Activated CD8-positive, alpha-beta memory T cell treated with anti-CD3 and anti-CD28 coated beads, Interleukin-2, amount 50 U/mL, for 1 hour (primary cell): ENCODE data around the gene TMEM91.

Source experiments
- DNase-seq: peaks from one replicate; pipeline ENCODE4 v3.0.0-alpha.2; 2020; ENCODE audit errors: extremely low read depth

TMEM91 gene

DNA sequence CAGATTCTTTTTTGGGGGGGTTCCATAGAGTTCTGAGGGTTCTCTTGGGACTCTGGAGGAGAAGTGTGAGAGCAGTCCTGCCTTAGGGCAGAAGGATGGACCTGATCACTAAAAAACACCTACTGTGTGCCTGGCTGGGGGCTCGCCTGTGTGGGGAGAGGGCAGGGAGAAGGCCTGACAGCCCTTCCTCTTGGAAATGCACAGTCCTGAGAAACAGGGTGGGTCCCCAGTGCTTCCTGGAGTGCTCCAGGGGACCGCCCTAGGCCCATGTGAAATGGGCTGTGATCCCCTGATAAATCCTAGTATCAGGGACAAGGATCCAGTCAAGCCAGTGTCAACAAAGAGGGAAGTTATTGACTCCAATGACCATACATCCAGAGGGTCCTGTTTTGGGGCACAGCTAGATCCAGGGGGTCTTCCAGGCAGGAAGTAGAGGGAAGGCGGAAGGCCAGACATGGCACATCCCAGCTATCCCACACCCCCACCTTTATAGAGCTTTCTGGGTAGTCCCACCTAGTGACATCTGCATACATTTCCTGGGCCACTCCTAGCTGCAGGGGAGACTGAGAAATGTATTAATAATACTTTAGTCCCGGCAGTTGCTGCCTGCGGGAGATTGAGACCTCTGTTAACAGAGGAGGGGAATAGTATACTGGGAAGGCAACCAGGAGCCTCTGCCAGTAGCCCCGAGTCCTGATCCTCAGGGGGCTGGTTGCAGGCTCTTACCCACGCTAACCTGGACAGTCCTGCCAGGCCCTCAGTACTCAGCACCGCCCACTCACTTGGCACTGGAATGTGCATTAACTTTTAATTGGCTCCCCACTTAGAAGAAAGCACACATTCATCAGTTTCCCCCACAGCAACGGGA, 35.0 kb downstream of the TMEM91 start:
- DNase-seq = no peak

DNA sequence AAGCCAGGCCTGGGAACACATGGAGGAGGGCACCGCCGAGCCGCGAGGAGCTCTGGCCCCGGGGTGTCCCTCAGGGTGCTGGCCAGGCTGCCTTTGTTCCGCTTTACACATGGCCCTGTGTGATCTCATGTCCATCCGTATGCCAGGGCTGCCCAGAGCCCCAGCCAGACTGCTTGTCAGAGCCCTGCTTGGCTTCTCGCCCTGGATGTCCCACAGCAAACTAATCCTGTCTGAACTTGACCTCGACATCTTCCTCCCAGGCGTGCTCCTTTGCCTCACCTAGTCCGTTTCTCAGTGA, 35.6 kb downstream of the TMEM91 start:
- no peak for DNase-seq

DNA sequence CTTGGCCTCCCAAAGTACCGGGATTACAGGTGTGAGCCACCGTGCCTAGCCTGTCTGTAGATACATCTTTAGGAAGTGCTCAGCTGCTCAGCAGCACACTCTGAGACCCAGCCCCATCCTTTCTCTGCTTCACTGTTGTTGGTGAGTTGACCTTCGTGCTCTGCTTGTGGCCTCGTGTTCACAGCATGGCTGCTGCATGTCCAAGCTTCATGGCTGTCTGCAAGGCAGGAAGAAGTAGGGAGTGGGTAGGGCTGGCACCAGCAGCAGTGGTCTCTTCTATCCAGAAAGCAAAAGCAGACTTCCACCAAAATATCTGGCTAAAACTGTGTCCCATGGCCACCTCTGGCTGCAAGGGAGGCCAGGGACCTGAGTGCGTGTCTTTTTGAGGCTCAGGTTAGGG, 36.6 kb downstream of the TMEM91 start:
- no peak for DNase-seq

DNA sequence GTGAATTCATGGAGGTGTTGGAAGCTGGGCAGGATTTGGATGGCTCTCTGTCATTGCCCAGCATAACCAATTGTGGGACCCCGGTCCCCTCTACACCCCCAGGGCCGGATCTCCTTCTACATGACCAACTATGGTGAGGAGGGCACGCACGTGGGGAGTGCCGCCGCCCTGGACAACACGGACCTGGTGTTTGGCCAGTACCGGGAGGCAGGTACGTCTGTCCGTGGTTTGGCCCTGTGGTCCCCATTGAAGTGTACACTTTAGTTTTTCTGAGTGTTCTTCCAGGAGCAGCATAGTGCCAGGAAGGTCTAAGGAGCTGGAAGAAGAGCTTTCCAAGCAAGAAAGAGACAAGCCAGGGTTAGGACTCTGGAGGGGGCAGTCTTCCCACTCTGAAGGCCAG, 37.6 kb downstream of the TMEM91 start:
- no peak for DNase-seq

DNA sequence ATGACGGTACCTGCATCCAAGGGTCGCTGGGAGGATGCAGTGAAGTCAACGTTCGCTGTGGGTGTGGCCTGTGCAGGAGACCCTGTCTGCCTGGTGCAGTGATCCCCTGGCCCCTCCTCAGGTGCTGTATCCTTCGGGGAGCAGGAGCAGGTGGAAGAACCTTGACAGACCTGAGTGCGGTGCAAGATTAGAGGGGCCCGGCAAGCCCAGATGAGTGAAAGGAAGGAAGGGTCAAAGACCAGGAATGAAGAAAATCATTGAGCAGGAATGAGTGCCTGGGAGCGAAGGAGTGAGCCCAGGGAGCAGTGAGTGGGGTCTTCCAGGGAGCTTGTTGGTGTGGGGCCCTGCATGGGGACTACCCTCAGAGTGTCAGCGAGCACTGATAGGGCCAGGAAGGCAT, 38.1 kb downstream of the TMEM91 start:
- no peak for DNase-seq

DNA sequence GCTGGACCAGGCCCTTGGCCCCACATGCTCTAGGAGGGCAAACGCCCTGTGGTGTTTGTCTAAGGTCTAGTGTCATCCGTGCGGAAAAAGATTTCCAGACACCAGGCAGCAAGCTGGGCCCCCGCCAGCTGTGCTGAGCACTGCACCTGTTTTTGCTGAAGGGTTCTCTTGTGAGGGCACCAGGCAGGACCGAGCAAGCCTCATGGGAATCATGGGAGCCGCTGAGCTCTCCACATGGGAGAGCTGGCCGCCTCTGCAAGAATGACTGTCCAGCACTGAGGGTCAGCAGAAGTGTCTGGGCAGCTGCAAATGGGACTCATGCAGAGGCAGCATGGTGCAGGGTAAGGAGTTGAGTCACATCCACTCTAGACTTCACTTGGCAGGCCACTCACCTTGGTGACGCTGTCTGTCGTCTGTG, 38.8 kb downstream of the TMEM91 start:
- no peak for DNase-seq

DNA sequence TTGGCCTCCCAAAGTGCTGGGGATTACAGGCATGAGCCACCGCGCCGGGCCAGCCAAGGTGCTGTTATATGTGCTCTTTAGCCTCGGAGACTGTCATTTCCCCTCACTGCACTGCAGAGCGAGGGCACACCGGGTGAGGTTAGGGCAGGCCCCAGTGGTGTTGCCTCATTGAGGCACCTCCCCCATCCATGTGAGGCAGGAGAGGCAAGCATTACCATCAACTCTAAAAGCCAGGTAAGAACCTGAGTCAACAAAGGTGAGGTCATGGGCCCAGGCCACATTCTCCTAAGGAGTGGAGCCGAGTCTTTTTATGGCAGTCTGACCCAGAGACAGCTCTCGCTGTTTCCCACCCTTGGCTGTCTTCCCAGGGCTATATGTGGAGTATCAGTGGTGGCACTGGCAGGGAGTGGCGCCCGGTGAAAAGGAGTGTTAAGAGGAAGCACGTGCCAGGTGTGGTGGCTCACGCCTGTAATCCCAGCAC, 39.9 kb downstream of the TMEM91 start:
- DNase-seq = no peak

DNA sequence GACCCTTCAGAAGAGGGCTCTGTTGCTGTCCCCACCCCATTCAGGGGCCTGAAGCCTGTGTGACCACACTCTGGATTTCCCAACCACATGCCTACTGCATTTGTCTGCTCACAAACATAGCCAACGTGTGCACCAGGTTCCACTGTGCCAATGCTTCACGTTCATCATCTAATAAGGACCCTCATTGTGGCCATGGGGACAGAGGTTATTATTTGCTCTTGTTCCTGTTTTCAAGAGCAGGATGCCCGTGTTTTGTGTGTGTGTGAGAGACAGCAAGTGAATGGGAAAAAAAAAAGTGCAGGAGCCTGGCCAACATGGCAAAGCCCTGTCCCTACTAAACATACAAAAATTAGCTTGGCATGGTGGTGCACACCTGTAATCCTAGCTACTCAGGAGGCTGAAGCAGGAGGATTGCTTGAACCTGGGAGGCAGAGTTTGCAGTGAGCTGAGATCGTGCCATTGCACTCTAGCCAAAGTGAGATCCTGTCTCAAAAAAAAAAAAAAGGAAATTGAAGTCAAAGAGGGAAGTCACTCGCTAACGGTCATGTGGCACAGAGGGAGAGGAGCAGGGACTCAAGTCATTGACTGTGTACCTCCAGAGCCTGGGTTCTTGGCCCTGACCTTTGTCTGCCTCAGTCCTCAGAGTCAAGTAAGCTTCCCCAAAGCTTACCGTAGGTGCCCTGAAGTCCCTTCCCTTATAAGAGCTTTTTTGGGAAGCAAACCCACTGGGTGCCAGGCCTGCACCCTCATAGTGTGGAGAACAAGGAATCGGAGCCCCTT, 44.0 kb downstream of the TMEM91 start:
- DNase-seq = no peak

DNA sequence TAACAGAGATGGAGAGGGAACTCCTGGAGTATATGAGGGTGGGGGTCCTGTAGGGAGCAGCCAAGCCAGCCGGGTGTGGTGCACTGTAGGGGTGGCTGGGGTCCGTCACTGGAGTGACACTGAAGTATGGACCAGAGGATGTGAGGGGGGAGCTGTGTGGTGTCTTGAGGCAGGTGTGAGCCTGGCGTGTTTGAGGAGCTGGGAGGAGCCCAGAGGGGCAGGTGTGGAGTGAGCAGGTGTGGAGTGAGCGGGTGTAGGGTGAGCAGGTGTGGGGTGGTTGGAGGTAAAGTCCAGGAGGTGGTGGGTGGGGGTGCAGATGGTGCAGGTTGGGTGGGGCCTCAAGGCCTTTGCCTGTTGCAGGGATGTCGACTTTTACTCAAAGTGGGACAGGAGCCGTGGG, 45.0 kb downstream of the TMEM91 start:
- DNase-seq = no peak

DNA sequence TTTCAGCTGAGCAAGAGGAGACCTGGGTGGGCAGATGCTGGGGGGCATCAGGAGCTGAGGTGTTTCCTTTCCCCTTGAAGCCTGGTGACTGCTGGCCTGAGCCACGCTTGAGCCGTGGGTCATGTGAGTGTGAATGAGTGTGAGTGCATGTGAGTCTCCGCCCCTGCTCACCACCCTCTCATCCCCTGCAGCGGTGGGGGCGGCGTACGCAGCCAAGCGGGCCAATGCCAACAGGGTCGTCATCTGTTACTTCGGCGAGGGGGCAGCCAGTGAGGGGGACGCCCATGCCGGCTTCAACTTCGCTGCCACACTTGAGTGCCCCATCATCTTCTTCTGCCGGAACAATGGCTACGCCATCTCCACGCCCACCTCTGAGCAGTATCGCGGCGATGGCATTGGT, 45.6 kb downstream of the TMEM91 start:
- no peak for DNase-seq

DNA sequence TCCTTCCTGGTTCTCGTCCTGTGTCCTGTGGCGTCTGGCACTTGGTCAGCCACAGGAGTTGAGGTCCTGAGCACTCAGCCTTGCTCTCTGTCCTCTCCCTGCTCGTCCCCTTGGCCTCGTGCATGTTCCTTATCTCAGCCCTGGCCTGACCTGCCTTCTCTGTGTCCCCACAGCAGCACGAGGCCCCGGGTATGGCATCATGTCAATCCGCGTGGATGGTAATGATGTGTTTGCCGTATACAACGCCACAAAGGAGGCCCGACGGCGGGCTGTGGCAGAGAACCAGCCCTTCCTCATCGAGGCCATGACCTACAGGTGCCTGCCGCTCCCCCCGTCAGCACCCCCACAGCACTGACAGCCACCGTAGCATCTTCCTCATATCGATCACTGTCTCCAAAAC, 46.1 kb downstream of the TMEM91 start:
- no peak for DNase-seq

DNA sequence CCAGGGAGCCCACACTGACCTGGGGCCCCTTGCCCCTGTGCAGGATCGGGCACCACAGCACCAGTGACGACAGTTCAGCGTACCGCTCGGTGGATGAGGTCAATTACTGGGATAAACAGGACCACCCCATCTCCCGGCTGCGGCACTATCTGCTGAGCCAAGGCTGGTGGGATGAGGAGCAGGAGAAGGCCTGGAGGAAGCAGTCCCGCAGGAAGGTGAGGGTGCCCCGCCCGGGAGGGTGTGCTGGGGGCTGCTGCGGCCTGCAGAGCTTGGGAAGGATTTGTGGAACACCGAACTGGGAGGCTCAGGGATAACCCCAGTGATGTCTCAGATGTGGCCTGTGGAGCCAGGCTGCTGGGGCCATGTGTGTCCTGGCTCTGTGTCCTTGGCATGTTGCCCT, 46.6 kb downstream of the TMEM91 start:
- DNase-seq = no peak

DNA sequence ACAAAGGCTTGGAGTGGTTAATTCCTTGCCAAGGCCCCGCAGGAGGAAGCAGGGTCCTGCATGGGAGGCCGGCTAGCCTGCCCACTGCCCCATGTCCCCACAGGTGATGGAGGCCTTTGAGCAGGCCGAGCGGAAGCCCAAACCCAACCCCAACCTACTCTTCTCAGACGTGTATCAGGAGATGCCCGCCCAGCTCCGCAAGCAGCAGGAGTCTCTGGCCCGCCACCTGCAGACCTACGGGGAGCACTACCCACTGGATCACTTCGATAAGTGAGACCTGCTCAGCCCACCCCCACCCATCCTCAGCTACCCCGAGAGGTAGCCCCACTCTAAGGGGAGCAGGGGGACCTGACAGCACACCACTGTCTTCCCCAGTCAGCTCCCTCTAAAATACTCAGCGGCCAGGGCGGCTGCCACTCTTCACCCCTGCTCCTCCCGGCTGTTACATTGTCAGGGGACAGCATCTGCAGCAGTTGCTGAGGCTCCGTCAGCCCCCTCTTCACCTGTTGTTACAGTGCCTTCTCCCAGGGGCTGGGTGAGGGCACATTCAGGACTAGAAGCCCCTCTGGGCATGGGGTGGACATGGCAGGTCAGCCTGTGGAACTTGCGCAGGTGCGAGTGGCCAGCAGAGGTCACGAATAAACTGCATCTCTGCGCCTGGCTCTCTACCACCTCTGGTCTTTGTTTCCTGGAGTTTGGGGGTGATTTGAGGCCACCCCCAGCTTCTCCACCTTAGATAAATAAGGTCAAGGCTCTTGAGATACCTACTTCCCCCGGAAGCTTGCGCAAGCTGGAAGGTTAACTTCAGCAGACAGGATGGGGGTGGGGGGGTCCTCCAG, 48.2 kb downstream of the TMEM91 start:
- no peak for DNase-seq

DNA sequence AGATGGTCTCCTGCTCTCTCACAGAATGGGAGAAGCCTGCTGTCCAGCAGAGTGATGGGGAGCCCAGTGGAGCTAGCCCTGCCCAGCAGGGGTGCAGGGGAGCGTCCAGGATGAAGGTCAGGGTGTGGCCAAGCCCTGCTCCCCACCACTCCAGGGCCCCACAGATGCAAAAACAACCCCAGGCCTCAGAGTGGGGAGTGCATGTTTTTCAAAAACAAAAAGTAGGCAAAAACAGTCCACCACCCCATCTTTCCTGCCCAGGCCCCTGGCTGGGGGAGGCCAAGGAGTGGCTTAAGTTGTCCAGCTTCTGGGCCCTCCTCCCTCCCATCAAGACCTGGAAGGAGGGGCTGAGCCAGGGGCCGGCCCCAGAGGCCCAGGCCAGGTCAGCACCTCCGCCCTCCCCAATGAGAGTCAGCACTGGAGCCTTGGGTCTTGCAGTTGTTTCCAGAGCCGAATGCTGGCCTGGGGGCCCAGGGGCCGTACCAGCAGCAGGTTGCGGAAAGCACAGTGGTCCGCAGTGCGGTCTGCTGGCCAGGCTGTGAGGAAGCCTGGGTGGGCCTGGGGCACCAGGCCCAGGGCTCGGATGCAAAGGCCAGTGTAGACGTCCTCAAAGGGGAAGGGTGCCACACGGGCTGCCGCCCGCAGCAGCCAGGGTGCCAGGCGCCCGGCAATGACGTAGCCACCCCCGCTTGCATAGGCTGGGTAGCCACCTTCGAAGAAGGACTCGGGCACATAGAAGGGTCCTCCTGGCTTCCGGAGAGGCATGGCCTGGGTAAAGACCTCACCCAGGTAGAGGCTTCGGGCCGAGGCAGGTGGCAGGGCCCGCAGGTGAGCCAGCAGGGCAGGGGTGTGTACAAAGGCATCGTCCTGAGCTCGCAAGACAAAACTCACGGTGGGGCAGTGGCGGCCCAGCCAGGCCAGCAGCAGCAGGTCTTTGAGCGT, 49.1 kb downstream of the TMEM91 start:
- no peak for DNase-seq

DNA sequence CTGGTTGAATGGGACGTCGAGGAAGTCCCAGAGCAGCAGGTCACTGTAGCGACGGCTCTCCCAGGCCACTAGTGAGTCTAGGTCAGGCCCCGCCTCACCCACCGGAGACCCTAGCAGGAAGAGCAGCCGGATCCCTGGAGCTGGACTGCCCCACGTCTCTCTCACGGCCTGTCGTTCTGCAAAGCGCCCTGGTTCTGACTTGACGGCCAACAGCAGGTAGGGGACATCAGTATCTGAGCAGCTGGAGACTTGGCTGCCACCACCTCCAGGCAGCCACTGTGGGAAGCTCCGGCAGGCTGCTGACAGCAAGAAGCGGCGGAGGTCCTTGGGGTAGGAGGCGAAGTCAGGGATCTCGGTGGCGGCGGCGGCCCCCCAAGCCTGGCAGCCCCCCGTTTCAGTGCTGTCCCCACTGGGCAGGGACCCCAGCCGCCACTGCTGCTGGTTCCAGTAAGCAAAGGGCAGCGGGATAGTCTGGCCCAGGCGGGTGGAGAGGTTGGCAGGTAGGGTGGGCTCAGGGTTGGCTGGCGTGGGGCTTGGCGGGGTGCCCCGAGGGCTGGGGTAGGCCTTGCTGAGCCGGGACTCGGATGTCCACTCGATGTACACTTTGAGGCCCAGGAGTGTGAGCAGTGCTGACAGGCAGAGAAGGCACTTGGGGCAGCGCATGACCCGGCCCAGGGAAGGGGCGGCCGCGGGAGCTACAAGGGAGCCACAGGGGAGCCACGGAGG, 49.9 kb downstream of the TMEM91 start:
- DNase-seq = no peak

DNA sequence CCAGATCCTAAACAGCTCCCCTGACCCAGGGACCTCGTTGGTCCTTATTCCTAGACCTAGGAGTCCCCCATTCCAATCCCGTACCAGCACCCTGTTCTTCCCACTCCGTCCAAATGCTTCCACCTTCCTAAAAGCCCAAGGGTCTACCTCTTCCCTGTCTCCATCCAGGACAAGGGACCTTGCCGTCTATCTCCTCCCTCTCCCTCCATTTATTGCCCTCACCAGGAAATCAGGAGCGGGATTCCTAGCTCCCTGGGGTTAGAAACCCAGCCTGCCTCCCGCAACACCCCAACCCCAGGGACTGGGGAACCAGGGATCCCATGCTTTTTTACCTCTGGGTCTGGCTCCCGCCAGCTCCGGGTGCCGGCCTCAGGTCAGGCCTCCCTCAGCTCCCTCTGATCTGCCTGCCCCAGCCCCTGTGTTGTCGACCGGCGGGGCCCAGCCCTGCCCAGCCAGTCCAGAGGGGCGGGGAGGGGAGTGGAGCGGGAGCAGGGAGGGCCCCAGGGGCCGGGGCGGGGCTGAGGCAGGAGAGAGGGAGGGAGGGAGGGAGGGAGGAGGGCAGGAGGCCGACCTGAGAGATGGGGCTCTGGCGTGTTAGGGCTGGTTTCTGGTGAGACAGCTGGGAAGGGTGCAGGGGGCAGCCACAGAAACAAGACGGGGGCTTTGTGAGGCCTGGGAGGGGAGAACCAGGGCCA, 50.8 kb downstream of the TMEM91 start, which contains the start of gene B3GNT8:
B3GNT8 (minus strand) TSS at position 423 of the 695 bp plus-strand sequence. CDS start 596 bp downstream, outside the sequence.
- DNase-seq = no peak

DNA sequence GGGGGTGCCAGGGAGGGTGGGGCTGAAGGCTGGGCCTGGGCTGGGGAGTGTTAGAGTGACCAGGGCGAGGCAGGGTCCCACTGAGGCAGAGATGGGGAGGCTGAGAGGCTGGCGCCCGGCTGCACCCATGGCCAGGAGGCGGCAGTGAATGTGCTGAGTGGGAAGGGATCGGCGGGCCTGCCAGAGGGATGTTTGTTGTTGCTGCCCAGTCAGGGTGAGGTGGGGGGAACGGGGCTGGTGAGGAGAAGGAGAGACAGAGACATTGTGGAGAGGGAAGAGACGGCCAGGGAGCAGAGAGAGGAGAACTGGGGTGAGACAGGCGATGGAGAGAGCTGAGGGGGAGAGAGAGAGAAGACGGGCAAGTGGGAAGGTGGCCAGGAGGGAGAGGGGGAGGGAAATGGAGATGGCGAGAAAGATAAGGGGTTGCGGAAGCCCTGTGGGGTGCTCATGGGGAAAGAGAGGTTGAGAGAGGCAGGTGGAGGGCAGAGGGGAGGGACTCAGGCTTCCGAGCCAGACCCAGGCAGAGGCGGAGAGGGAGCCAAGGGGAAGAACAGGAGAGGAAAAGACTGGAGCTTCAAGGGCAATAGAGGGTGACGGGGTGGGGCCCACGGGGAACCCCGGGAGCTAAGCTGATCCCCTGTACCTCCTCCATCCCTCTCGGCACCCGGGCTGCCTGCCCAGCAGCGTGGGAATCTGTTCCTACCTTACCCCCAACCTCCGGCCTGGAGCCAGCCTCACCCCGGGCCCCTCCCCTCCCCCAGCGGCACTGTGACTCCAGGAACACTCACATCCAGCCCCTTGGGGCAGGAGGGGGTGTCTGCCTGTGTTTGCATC, 51.5 kb downstream of the TMEM91 start:
- no peak for DNase-seq

DNA sequence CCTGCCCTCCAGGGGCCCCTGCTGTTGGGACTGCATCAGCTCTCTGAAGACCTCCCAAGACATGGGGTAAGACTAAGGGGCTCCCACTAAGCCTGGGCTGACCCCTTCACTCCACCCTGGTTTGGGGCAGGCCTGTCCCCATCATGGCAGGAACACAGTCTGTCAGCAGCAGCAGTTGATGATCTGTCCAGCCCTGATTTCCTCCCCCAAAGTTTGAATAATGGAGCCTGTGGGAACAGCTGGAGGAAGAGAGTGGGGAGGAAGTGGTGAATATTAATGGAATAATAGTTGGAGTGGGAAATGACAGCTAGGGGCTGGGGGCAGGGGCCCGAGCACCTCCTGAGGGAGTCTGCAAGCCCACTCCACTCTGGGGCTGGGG, 52.1 kb downstream of the TMEM91 start:
- no peak for DNase-seq

DNA sequence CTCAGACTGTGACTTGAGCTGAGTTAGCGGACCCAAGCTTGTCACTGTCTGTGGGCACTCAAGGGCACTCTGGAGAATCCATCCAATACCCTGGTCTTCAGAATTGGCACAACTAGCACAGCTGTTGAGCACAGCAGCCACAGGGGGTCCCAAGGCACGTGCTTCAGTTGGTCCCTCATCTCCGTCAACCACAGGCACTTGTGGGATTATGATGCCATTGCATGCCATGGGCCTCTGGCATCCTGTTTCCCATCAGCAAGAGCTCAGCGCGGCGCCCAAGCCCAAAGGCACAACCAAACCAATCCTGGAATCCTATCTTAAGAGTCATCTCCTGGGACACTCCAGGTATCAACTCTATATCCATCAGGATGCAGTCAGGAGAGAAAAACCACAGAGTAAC, 54.6 kb downstream of the TMEM91 start:
- DNase-seq = no peak
